Right lobe of liver (tissue), 6 donors: ENCODE results near the gene ADIG. TPM values are rescaled to one million over a fixed set of nuclear protein-coding genes. Genes with fewer than 3 reads are reported as not detected.

Experiments
- ATAC-seq, 4 donors: fragments of 200-7000 bp; cut with Tn5 transposase; one replicate each; pipeline ENCODE4 v1.9.1; 2020; ENCODE audit warnings: mild to moderate bottlenecking in 4 of 4, moderate library complexity in 4 of 4
- DNase-seq, 3 donors: peaks; one replicate each; pipeline ENCODE4 v3.0.0-alpha.2; 2020
- H3K27ac ChIP-seq, 3 donors: fragments of 200-600 bp; one replicate each; pipeline ENCODE4 v1.8.0; 2022
- H3K27me3 ChIP-seq, 2 donors: fragments of 200-600 bp; one replicate each; pipeline ENCODE4 v1.8.0; 2022
- H3K36me3 ChIP-seq, 4 donors: fragments of 200-600 bp; sonication (generic) in 1 of 4; one replicate each; pipeline versions ENCODE4 v1.5.1 to v1.8.0; 2017 to 2022; ENCODE audit warnings: control low read depth in 1 of 4
- H3K4me1 ChIP-seq, 4 donors: fragments of 200-600 bp; sonication (generic) in 1 of 4; one replicate each; pipeline versions ENCODE4 v1.5.1 to v1.8.0; 2017 to 2022; ENCODE audit warnings: control low read depth in 1 of 4
- H3K4me3 ChIP-seq, 3 donors: fragments of 200-600 bp; one replicate each; pipeline ENCODE4 v1.8.0; 2022
- H3K9me3 ChIP-seq, 4 donors: fragments of 200-600 bp; sonication (generic) in 1 of 4; one replicate each; pipeline versions ENCODE4 v1.5.1 to v1.8.0; 2017 to 2022; ENCODE audit warnings: control low read depth in 1 of 4
- CTCF ChIP-seq, 4 donors: fragments of 200-600 bp in 3 of 4; fragments of 450-650 bp in 1 of 4; IDR thresholded peaks; one replicate each; pipeline versions ENCODE4 v1.5.1 to v1.8.0; 2016 to 2022; ENCODE audit warnings: antibody characterized with exemption in 4 of 4, mild to moderate bottlenecking in 2 of 4
- POLR2A ChIP-seq: fragments of 450-650 bp; IDR thresholded peaks from one replicate; pipeline ENCODE4 v1.6.1; 2017; ENCODE audit warnings: antibody characterized with exemption, mild to moderate bottlenecking
- WGBS: methylation state at CpG from one replicate; pipeline ENCODE4 v1.1.6; 2018; ENCODE audit warnings: low coverage, low lambda C conversion rate; ENCODE audit not compliant: insufficient coverage; ENCODE audit errors: missing lambda C conversion rate; 5-methylcytosine and 5-hydroxymethylcytosine counted together
- intact Hi-C, 2 donors: fragments of 100-400 bp; cut with DNase I; formaldehyde crosslinking; loops; one replicate each; pipeline versions ENCODE4 v1.11.2 to v1.14.1; 2022
- total RNA-seq, 6 experiments: library from RNA; depleted of rRNA in 2 of 6; stranded (reverse); fragments of >200 nt in 2 of 6; fragmentation: NEBNext Ultra II Directional in 3 of 6; extraction: Animal tissue kit (Norgen Biotek cat#: 25700) in 3 of 6; gene quantifications; one replicate each; pipeline versions ENCODE4 v1.1.0 to v1.2.4, GENCODE V29; 2016 to 2023
- donor health status: DM: no; HTN: yes; CAD: no.
- donor health status: DM: no; HTN: no; CAD: no.
- donor health status: DM: no; HTN: no; CAD: no.
- donor health status: DM: no; HTN: yes; CAD: no.
- donor health status: DM: no; HTN: yes; CAD: no.

ADIG gene
- total RNA-seq, 6 experiments from 2014 or later = not detected

GRCh38 chr20:38600057-38600456, 19.1 kb downstream of the ADIG start:
- H3K4me3 ChIP-seq = no peak overlapping the region
- no peak for DNase-seq
- WGBS = 90% methylated on average over 1 of the region's 1 CpG
- H3K36me3 ChIP-seq = no peaks in the 10 kb centered on the region
- no peaks in the 10 kb centered on the region for H3K4me1 ChIP-seq
- no peaks in the 10 kb centered on the region for H3K27me3 ChIP-seq
- H3K27ac ChIP-seq = no peak overlapping the region
- TF ChIP-seq POLR2A (no peak), CTCF (IDR thresholded peaks at IDR 0.05) (no peak)
- no peak for ATAC-seq
- H3K9me3 ChIP-seq = no peaks in the 10 kb centered on the region
- intact Hi-C loops = no loop called here

DNA sequence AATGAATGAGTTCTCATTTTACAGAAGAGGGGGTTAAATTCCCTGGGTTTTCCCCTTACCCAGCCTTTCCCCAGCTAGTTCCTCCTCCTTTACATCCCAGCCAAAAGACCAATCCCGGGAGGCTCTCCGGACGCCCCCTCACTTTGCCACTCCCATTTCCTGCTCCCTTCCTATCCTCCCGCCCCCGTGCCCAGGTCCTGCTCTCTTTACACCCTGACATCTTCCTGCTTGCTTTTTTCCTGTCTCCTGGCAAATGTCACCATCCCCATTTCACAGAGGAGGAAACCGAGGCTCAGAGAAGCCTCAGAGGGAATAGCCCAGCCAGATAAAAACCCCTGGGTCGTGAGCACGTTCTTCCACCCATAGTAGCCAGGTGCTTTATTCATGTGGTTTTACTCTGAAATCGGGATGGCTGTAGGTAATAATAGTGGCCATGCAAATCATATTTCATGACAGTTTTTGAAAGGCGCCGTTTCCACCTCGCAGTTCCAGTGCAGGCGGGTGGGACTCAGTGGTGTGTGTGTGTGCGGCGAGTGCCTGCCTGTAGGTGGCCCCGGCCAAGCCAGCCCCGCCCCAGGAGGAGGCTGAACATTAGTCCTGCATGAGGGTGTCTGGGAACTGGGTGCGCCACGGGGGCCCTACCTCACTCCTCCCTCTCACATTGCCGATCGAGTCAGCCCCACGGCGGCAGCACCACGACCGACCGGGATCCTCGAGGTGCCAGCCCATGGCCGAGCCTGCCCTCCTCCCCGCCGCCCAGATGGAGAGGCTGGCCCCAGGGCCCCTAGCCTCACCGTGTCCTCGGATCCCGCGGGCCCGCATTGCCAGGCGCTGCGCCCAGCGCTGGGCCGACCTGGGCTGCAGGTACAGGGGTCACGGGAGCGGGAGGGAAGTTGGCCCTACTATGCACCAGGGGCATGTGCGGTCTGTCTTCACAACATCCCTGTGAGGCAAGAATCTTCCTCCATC, 20.5 kb downstream of the ADIG start, which contains the start of gene ARHGAP40:
ARHGAP40 (plus strand) TSS at position 594 of the 969 bp plus-strand sequence.
- 25% methylated on average over 16 of the region's 42 CpGs for WGBS
- no peaks in the 10 kb centered on the region for H3K27me3 ChIP-seq
- no peaks in the 10 kb centered on the region for H3K9me3 ChIP-seq
- no peak within 1 kb of the TSS for H3K27ac ChIP-seq
- intact Hi-C loops = no loop called here
- ATAC-seq (peak in 3 of 4 donors; percentile 14 to 32 (median 29)), DNase-seq (no peak)
- TF ChIP-seq POLR2A (no peak), CTCF (IDR thresholded peaks at IDR 0.05) (no peak)
- no peaks in the 10 kb centered on the region for H3K36me3 ChIP-seq
- no peak within 1 kb of the TSS for H3K4me3 ChIP-seq
- H3K4me1 ChIP-seq = no peaks in the 10 kb centered on the region

- WGBS = 24% methylated on average over 3 of the region's 5 CpGs
- no peak for DNase-seq
- no peak overlapping the region for H3K27ac ChIP-seq
- H3K9me3 ChIP-seq = no peaks in the 10 kb centered on the region
- intact Hi-C loops = no loop called here
- TF ChIP-seq POLR2A (no peak), CTCF (IDR thresholded peaks at IDR 0.05) (no peak)
- no peak for ATAC-seq
- no peaks in the 10 kb centered on the region for H3K27me3 ChIP-seq
- no peak overlapping the region for H3K4me3 ChIP-seq
- H3K4me1 ChIP-seq = no peaks in the 10 kb centered on the region
- no peaks in the 10 kb centered on the region for H3K36me3 ChIP-seq
Measured at GRCh38 chr20:38602185-38602581, 21.2 kb downstream of the ADIG start.

DNA sequence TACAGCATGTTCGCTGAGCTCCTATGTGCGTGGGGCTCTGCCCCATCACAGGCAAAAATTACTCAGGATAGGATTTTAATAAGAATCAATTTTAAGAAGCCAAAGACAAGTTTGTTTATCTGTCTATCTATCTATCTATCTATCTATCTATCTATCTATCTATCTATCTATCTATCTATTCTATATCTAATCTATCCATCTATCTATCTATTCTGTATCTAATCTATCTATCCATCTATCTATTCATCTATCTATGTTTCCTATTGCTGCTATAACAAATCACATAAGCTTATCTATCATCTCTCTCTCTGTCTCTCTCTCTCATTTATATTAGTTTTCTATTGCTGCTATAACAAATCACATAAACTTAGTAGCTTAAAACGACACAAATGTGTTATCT, 22.3 kb downstream of the ADIG start:
- no peak overlapping the region for H3K4me3 ChIP-seq
- H3K36me3 ChIP-seq = no peaks in the 10 kb centered on the region
- WGBS = 57% methylated on average over 3 of the region's 3 CpGs
- no peaks in the 10 kb centered on the region for H3K27me3 ChIP-seq
- H3K9me3 ChIP-seq = no peaks in the 10 kb centered on the region
- no peak for TF ChIP-seq POLR2A
- no peak for TF ChIP-seq CTCF (IDR thresholded peaks at IDR 0.05)
- no peak for DNase-seq
- intact Hi-C loops = no loop called here
- H3K27ac ChIP-seq = no peak overlapping the region
- H3K4me1 ChIP-seq = no peaks in the 10 kb centered on the region
- ATAC-seq = no peak
